Muscle of leg (tissue), 11 donors: ENCODE measurements around the gene ITFG1. TPM values are rescaled to one million over a fixed set of nuclear protein-coding genes. Genes with fewer than 3 reads are reported as not detected.
A peak's percentile ranks its signal among the peaks of the same experiment; 100 is the strongest.

ENCODE experiments used
- DNase-seq: peaks from one replicate; pipeline ENCODE4 v3.0.0; 2013
- H3K27ac ChIP-seq: one replicate; pipeline ENCODE4 v1.5.1; 2013; ENCODE audit warnings: mild to moderate bottlenecking, low read length, control low read depth
- H3K27me3 ChIP-seq: one replicate; pipeline ENCODE4 v1.6.1; 2013; ENCODE audit warnings: low read length; ENCODE audit not compliant: control insufficient read depth, insufficient read depth
- H3K36me3 ChIP-seq: one replicate; pipeline ENCODE4 v1.6.1; 2013; ENCODE audit warnings: low read length; ENCODE audit not compliant: control insufficient read depth, insufficient read depth
- H3K4me1 ChIP-seq: one replicate; pipeline ENCODE4 v1.6.1; 2013; ENCODE audit warnings: low read length; ENCODE audit not compliant: control insufficient read depth, insufficient read depth
- H3K4me3 ChIP-seq: one replicate; pipeline ENCODE4 v1.5.1; 2013; ENCODE audit warnings: low read length, control low read depth
- H3K9me3 ChIP-seq: replicated peaks from 2 replicates; pipeline ENCODE4 v1.6.1; 2013; ENCODE audit warnings: low read depth, low read length; ENCODE audit not compliant: control insufficient read depth
- WGBS: methylation state at CpG from one replicate; pipeline ENCODE4 v1.1.5; 2013; ENCODE audit warnings: missing lambda C conversion rate; ENCODE audit not compliant: insufficient coverage; 5-methylcytosine and 5-hydroxymethylcytosine counted together
- polyA plus RNA-seq, 8 donors: library from polyadenylated mRNA; unstranded; fragments of 120-200 nt; gene quantifications; one replicate each; pipeline versions ENCODE4 v1.2.1 to v1.2.3, GENCODE V29; 2013; ENCODE audit warnings: inconsistent platforms in 1 of 8, low replicate concordance in 1 of 8; ENCODE audit not compliant: insufficient read length in 8 of 8, insufficient read depth in 1 of 8
- total RNA-seq: library from RNA; stranded (reverse); fragments of 120-200 nt; gene quantifications from one replicate; pipeline ENCODE4 v1.2.4, GENCODE V29; 2013

ITFG1 gene
- total and polyA plus RNA-seq, 9 donors: 65.3 to 99.1 (median 81.1) TPM

DNA sequence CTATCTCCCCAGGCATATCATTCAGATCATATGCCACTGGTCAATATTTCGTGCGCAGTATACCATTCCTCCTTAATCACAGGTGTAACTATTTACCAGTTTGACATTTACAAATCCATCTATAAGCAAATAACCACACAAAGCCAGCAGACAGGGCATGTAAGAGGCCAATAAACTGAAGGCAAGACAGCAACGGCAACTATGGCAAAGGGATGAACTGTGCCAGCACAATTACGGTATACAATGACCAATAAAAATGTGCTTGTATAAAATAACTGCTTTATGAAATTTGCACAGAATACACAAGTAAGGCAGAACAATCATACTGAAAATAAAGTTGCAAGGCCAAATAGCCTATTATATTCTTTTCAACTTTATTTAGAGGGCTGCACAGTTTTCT lies 326.3 kb downstream of the ITFG1 start:
- Histone ChIP-seq H3K27me3 (no peaks in the 10 kb centered on the region), H3K27ac (no peak overlapping the region), H3K4me3 (no peak overlapping the region), H3K9me3 (no peaks in the 10 kb centered on the region), H3K4me1 (no peaks in the 10 kb centered on the region), H3K36me3 (no peaks in the 10 kb centered on the region)
- 100% methylated on average over 2 of the region's 4 CpGs for WGBS
- DNase-seq: no peak

DNA sequence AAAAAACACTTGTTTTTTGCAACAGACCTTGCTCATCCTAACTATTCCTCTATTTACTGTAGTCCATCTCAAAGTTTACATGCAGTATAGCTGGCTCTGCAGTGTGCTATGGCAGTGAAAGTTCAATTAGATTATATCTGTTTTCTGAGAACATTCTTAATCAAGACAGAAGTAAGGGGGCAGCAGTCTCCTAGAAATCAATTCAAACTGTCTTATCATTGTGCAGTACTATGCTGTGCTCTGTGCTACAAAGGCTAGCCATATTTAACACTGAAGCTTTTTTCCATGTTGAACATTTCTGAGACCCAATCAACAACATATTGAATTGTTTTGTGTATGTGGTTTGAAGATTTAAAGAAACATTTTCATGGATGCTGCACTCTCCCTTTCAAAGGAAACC lies 328.6 kb downstream of the ITFG1 start:
- peak; percentile 5 for DNase-seq
- Histone ChIP-seq H3K4me1 (no peaks in the 10 kb centered on the region), H3K9me3 (no peaks in the 10 kb centered on the region), H3K36me3 (no peaks in the 10 kb centered on the region), H3K27ac (no peak overlapping the region), H3K27me3 (no peaks in the 10 kb centered on the region), H3K4me3 (no peak overlapping the region)

DNA sequence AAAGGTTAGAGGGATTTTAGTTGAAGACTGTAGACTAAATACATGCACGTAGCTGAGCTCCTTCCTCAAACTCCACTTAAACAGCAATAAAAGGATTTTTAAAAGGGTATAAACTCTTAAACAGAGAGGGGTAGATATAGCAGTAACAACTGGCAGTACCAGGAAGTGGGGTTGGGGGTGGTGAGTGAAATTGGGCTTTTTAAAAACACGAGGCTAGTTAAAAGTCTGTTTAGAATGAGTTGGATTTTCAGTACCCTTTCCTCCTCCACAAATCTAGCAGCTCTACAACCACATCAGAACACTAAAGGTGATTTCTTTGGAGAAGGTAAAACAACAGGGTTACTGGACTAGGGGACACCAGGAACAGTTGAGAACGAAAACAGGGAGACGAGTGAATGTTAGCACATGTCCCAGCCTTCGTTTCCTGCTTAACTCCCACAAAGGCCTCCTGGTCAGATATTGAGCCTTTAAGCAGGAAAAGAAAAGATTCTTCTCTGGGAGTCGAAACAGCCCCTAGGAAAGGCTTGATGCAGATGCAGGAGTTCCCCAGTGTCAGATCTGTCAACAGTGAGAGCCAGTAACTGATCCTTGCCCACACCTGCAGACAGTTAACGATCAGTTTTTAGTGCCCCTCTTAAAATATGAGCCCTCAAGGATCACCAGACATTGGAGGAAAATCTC lies 331.0 kb downstream of the ITFG1 start:
- no peak for DNase-seq
- H3K4me1 ChIP-seq: no peaks in the 10 kb centered on the region
- no peaks in the 10 kb centered on the region for H3K27me3 ChIP-seq
- no peak overlapping the region for H3K27ac ChIP-seq
- WGBS: 70% methylated on average over 2 of the region's 7 CpGs
- no peaks in the 10 kb centered on the region for H3K9me3 ChIP-seq
- no peak overlapping the region for H3K4me3 ChIP-seq
- H3K36me3 ChIP-seq: no peaks in the 10 kb centered on the region

DNA sequence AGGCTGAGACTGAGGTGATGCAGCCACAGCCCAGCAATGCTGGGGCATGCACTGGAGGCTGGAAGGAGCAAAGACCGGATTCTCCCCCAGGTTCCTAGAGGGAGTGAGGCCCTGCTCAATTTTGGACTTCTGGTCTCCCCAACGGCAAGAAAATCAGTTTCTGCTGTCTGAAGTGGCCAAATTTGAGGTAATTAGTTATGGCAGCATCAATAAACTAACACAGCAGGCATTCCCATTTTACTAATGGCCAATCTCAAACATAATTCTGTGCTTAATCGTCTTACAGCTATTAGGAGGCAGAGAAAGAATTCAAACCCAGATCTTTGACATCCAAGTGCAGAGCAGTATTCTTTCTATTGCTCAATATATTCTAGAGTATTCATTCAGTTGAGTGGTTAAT lies 333.3 kb downstream of the ITFG1 start:
- DNase-seq: no peak
- 91% methylated on average over 1 of the region's 3 CpGs for WGBS
- no peaks in the 10 kb centered on the region for H3K36me3 ChIP-seq
- no peak overlapping the region for H3K4me3 ChIP-seq
- H3K27ac ChIP-seq: no peak overlapping the region
- H3K9me3 ChIP-seq: no peaks in the 10 kb centered on the region
- H3K27me3 ChIP-seq: no peaks in the 10 kb centered on the region
- H3K4me1 ChIP-seq: no peaks in the 10 kb centered on the region

DNA sequence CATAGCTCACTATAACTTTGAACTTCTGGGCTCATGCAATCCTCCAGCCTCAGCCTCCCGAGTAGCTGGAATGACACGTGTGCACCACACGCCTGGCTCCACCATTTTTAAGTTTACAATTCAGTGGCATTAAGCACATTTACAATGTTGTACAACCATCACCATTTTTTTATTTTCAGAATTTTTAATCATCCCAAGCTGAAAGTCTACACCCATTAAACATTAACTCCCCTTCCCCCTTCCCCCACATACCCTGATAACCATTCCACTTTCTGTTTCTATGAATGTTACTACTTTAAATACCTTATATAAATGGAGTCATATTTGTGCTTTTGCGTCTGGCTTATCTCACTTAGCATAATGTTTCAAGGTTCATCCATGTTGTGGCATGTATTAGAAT lies 335.1 kb downstream of the ITFG1 start:
- 90% methylated on average over 3 of the region's 4 CpGs for WGBS
- no peak for DNase-seq

DNA sequence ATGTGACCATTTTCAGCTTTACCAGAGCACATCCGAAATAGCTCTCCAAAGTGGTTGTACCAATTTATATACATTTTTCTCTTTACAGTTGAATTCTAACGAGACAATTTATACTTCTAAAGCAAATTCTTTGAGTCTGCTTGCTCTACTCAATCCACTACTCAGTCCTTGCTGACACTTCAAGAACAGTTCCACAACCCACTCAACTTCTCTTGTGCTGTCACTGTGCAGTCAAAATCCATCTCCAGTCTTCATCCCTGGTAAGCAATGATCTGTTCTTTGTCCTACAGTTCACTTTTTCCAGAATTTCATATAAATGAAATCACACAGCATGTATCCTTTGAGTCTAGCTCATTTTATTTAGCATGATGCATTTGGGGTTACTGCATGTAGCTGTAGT lies 347.7 kb downstream of the ITFG1 start:
- Histone ChIP-seq H3K27me3 (no peaks in the 10 kb centered on the region), H3K36me3 (no peaks in the 10 kb centered on the region), H3K27ac (no peak overlapping the region), H3K4me1 (no peaks in the 10 kb centered on the region), H3K9me3 (no peaks in the 10 kb centered on the region), H3K4me3 (no peak overlapping the region)
- WGBS: 88% methylated on average over 2 of the region's 2 CpGs
- DNase-seq: no peak

More for the DNA sequence above, 335.1 kb downstream of the ITFG1 start:
- Histone ChIP-seq H3K27ac (no peak overlapping the region), H3K27me3 (no peaks in the 10 kb centered on the region), H3K36me3 (no peaks in the 10 kb centered on the region), H3K4me1 (no peaks in the 10 kb centered on the region), H3K4me3 (no peak overlapping the region), H3K9me3 (no peaks in the 10 kb centered on the region)

DNA sequence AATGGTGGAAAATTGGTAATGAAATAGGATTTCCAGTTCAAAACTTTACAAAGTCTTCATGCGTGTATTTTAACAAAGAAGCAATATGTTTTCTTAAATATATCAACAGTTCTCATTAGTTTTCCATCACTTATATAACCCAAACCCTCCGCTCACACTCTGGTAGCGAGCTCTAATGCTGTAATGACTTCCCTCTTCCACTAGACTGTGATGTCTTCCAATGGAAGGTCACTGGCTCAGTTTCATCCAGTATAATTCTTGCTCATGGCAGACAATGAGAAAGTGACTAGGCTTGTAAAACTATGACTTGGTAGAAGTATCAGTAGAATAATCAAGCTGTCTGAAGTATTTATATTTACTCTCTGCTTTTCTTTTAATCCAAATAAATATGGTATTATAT lies 349.9 kb downstream of the ITFG1 start:
- Histone ChIP-seq H3K27ac (no peak overlapping the region), H3K4me1 (no peaks in the 10 kb centered on the region), H3K36me3 (no peaks in the 10 kb centered on the region), H3K4me3 (no peak overlapping the region), H3K9me3 (no peaks in the 10 kb centered on the region), H3K27me3 (no peaks in the 10 kb centered on the region)
- whole genome bisulfite sequencing: 93% methylated on average over 2 of the region's 3 CpGs
- no peak for DNase-seq

DNA sequence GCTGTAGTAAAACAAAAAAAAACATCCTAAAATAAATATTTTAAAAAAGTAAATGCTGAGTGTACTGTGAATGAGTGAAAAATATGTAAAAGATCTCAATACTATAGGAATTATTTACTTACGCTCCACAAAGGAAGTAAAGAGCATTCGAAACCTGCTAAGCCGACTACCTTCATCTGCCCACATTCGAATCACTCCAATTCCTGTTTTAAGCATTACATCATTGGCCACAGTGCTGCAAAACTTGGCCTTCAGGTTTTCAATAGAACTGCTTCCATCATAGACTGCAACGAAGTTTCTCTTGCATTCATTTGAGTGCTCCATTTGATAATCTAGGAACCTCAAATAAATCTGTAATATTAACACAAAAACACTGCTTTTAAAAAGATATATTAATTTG lies 351.5 kb downstream of the ITFG1 start:
- H3K36me3 ChIP-seq: no peaks in the 10 kb centered on the region
- no peak for DNase-seq
- no peak overlapping the region for H3K4me3 ChIP-seq
- no peaks in the 10 kb centered on the region for H3K27me3 ChIP-seq
- no peaks in the 10 kb centered on the region for H3K4me1 ChIP-seq
- 67% methylated on average over 1 of the region's 5 CpGs for WGBS
- no peak overlapping the region for H3K27ac ChIP-seq
- H3K9me3 ChIP-seq: no peaks in the 10 kb centered on the region

Other genes starting within 250 kb of the ITFG1 start
- gene PHKB, start 268 bp upstream of the ITFG1 start, total RNA-seq: 47.1 TPM
- gene PHKB, start 268 bp upstream of the ITFG1 start, polyA plus RNA-seq: 10 to 100 TPM; 41.7 to 57.8 (median 51.7) TPM